K562 (cell line): ENCODE measurements around the gene CDKN2AIP. TPM values are rescaled to one million over a fixed set of nuclear protein-coding genes. Genes with fewer than 3 reads are reported as not detected.

ENCODE experiments used
- HLTF ChIP-seq: fragments of 450-650 bp; IDR thresholded peaks from 2 replicates; pipeline ENCODE4 v1.6.1; 2016
- KDM1A ChIP-seq, 2 experiments: fragments of 450-650 bp; IDR thresholded peaks; 2 replicates each; pipeline ENCODE4 v1.6.1; 2016; ENCODE audit warnings: mild to moderate bottlenecking in 2 of 2
- polyA plus RNA-seq, 8 experiments: library from polyadenylated mRNA; depleted of rRNA in 4 of 8; stranded (reverse) in 5 of 8; unstranded in 3 of 8; fragments of >200 nt; fragmentation: Nextera tagmentation in 2 of 8; fragmentation: Illumina TruSeq in 1 of 8; extraction: Ambion mirVana in 2 of 8; extraction: Trizol in 1 of 8; gene quantifications; 2 replicates each; pipeline versions ENCODE4 v1.2.1 to v1.2.3, GENCODE V29; 2011 to 2014; ENCODE audit warnings: inconsistent platforms in 1 of 8, missing spikeins in 1 of 8
- total RNA-seq, 7 experiments: library from RNA; depleted of rRNA in 6 of 7; stranded (reverse); fragments of >200 nt in 6 of 7; fragmentation: Illumina TruSeq in 2 of 7; extraction: Trizol in 2 of 7; gene quantifications; 2 replicates each; pipeline versions ENCODE4 v1.2.1 to v1.2.3, GENCODE V29; 2011 to 2021; ENCODE audit warnings: low replicate concordance in 1 of 7
- TF ChIP-seq, protein P1 (sequence below): fragments of 450-650 bp; IDR thresholded peaks from 2 replicates; pipeline ENCODE4 v1.6.1; 2016; ENCODE audit warnings: low read depth

The CDKN2AIP gene
- total and polyA plus RNA-seq, 9 of the 15 experiments (the other 6 are each of a cell fraction or from before 2014, with no cell fraction given): 5.9 to 22.0 (median 19.7) TPM

DNA sequence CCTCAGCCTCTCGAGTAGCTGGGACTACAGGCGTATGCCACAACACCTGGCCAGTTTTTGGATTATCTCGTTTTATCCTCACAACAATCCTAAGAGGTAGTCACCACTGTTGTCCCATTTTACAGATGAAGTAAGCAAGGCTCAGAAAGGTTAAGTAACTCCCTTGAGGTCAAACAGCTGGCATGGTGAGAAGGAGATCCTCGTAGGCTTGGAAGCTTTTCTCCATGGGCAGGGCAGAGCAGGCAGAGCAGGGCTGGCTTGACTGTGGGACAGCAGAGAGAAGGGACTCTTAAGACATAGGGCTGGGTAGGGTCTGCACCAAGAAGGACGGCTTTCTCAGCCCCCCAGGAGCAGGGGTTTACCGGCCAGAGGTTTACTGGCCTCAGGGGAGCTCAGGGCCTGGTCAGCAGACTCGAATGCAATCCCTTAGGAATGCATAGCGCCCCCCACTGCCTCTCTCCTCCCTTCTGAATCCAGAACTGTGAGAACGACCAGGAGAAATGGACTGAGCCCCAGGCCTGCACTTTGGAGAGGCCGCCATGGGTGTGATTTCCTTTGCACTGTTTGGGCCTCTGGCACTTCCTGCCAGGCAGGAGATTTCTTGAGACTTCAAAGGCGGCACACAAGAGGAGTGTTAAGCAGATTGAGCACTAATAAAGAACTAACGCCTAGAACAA is 14.0 kb upstream of the CDKN2AIP start (continued):
- TF ChIP-seq, protein P1, sequence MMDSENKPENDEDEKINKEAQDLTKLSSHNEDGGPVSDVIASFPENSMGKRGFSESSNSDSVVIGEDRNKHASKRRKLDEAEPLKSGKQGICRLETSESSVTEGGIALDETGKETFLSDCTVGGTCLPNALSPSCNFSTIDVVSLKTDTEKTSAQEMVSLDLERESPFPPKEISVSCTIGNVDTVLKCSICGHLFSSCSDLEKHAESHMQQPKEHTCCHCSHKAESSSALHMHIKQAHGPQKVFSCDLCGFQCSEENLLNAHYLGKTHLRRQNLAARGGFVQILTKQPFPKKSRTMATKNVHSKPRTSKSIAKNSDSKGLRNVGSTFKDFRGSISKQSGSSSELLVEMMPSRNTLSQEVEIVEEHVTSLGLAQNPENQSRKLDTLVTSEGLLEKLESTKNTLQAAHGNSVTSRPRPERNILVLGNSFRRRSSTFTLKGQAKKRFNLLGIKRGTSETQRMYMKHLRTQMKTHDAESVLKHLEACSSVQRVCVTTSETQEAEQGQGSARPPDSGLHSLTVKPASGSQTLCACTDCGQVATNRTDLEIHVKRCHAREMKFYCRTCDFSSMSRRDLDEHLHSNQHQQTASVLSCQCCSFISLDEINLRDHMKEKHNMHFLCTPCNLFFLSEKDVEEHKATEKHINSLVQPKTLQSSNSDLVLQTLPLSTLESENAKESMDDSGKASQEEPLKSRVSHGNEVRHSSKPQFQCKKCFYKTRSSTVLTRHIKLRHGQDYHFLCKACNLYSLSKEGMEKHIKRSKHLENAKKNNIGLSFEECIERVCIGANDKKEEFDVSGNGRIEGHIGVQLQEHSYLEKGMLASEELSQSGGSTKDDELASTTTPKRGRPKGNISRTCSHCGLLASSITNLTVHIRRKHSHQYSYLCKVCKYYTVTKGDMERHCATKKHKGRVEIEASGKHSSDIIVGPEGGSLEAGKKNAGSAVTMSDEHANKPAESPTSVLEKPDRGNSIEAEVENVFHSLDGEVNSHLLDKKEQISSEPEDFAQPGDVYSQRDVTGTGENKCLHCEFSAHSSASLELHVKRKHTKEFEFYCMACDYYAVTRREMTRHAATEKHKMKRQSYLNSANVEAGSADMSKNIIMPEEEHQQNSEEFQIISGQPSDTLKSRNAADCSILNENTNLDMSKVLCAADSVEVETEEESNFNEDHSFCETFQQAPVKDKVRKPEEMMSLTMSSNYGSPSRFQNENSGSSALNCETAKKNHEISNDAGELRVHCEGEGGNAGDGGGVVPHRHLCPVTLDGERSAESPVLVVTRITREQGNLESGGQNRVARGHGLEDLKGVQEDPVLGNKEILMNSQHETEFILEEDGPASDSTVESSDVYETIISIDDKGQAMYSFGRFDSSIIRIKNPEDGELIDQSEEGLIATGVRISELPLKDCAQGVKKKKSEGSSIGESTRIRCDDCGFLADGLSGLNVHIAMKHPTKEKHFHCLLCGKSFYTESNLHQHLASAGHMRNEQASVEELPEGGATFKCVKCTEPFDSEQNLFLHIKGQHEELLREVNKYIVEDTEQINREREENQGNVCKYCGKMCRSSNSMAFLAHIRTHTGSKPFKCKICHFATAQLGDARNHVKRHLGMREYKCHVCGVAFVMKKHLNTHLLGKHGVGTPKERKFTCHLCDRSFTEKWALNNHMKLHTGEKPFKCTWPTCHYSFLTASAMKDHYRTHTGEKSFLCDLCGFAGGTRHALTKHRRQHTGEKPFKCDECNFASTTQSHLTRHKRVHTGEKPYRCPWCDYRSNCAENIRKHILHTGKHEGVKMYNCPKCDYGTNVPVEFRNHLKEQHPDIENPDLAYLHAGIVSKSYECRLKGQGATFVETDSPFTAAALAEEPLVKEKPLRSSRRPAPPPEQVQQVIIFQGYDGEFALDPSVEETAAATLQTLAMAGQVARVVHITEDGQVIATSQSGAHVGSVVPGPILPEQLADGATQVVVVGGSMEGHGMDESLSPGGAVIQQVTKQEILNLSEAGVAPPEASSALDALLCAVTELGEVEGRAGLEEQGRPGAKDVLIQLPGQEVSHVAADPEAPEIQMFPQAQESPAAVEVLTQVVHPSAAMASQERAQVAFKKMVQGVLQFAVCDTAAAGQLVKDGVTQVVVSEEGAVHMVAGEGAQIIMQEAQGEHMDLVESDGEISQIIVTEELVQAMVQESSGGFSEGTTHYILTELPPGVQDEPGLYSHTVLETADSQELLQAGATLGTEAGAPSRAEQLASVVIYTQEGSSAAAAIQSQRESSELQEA: no peak
- TF ChIP-seq HLTF: no peak
- TF ChIP-seq KDM1A (IDR thresholded peaks at IDR 0.05): peak in 1 of 2 experiments; percentile 61; a peak in 2 of 4 replicates
